IPS-20b (cell line): Measurements from ENCODE around the gene FHOD3.
A peak's percentile ranks its signal among the peaks of the same experiment; 100 is the strongest.

Source experiments
- H3K27ac ChIP-seq: one replicate; pipeline ENCODE4 v1.5.1; 2013; ENCODE audit warnings: low read length
- H3K27me3 ChIP-seq: 2 replicates; pipeline ENCODE4 v1.6.1; 2013; ENCODE audit warnings: mild to moderate bottlenecking, low read length, inconsistent platforms; ENCODE audit not compliant: insufficient read depth
- H3K36me3 ChIP-seq: 2 replicates; pipeline ENCODE4 v1.6.1; 2013; ENCODE audit warnings: low read depth, mild to moderate bottlenecking, inconsistent platforms, low read length, moderate library complexity; ENCODE audit not compliant: insufficient read depth
- H3K4me1 ChIP-seq: 2 replicates; pipeline ENCODE4 v1.6.1; 2013; ENCODE audit warnings: mild to moderate bottlenecking, control low read depth, inconsistent platforms, low read length, moderate library complexity; ENCODE audit not compliant: insufficient read depth
- H3K4me3 ChIP-seq: 2 replicates; pipeline ENCODE4 v1.5.1; 2013; ENCODE audit warnings: mild to moderate bottlenecking, low read length, inconsistent platforms
- H3K9ac ChIP-seq: 2 replicates; pipeline ENCODE4 v1.6.1; 2013; ENCODE audit warnings: low read depth, mild to moderate bottlenecking, inconsistent platforms, low read length, moderate library complexity
- H3K9me3 ChIP-seq: 2 replicates; pipeline ENCODE4 v1.6.1; 2013; ENCODE audit warnings: mild to moderate bottlenecking, low read depth, low read length, inconsistent platforms; ENCODE audit not compliant: insufficient read depth

The FHOD3 gene

GRCh38 chr18:36427369-36427768 lies 129.9 kb downstream of the FHOD3 start:
- no peaks in the 10 kb centered on the region for H3K9me3 ChIP-seq
- H3K4me3 ChIP-seq = no peak overlapping the region
- H3K27me3 ChIP-seq = no peaks in the 10 kb centered on the region
- H3K36me3 ChIP-seq = no peaks in the 10 kb centered on the region
- H3K9ac ChIP-seq = no peak overlapping the region
- H3K27ac ChIP-seq = no peak overlapping the region
- peaks cover 2% of the 10 kb centered on the region; the same call in 1 of the 2 replicates for H3K4me1 ChIP-seq

- H3K27ac ChIP-seq = no peak overlapping the region
- no peaks in the 10 kb centered on the region for H3K4me1 ChIP-seq
- no peak overlapping the region for H3K4me3 ChIP-seq
- H3K36me3 ChIP-seq = no peaks in the 10 kb centered on the region
- no peak overlapping the region for H3K9ac ChIP-seq
- no peaks in the 10 kb centered on the region for H3K9me3 ChIP-seq
- no peaks in the 10 kb centered on the region for H3K27me3 ChIP-seq
Measured at GRCh38 chr18:36427831-36428230, 130.3 kb downstream of the FHOD3 start.

- no peaks in the 10 kb centered on the region for H3K4me1 ChIP-seq
- no peak overlapping the region for H3K4me3 ChIP-seq
- H3K9ac ChIP-seq = no peak overlapping the region
- no peaks in the 10 kb centered on the region for H3K36me3 ChIP-seq
- no peak overlapping the region for H3K27ac ChIP-seq
- H3K27me3 ChIP-seq = no peaks in the 10 kb centered on the region
- no peaks in the 10 kb centered on the region for H3K9me3 ChIP-seq
Measured at GRCh38 chr18:36428431-36429029, 131.0 kb downstream of the FHOD3 start.

- no peaks in the 10 kb centered on the region for H3K9me3 ChIP-seq
- no peaks in the 10 kb centered on the region for H3K4me1 ChIP-seq
- H3K36me3 ChIP-seq = no peaks in the 10 kb centered on the region
- no peak overlapping the region for H3K4me3 ChIP-seq
- no peak overlapping the region for H3K9ac ChIP-seq
- no peaks in the 10 kb centered on the region for H3K27me3 ChIP-seq
- H3K27ac ChIP-seq = no peak overlapping the region
Measured at GRCh38 chr18:36432880-36433555, 135.5 kb downstream of the FHOD3 start.

- no peak overlapping the region for H3K9ac ChIP-seq
- no peaks in the 10 kb centered on the region for H3K9me3 ChIP-seq
- H3K36me3 ChIP-seq = no peaks in the 10 kb centered on the region
Measured at GRCh38 chr18:36436387-36436786, 138.9 kb downstream of the FHOD3 start.

GRCh38 chr18:36440614-36441013 lies 143.1 kb downstream of the FHOD3 start:
- Histone ChIP-seq H3K9me3 (no peaks in the 10 kb centered on the region; the same call in 1 of the 2 replicates), H3K4me3 (no peak overlapping the region), H3K9ac (no peak overlapping the region)

More at GRCh38 chr18:36436387-36436786, 138.9 kb downstream of the FHOD3 start:
- Histone ChIP-seq H3K27ac (no peak overlapping the region), H3K4me1 (no peaks in the 10 kb centered on the region), H3K4me3 (no peak overlapping the region), H3K27me3 (no peaks in the 10 kb centered on the region)

GRCh38 chr18:36441426-36442240 lies 144.1 kb downstream of the FHOD3 start:
- Histone ChIP-seq H3K4me1 (no peaks in the 10 kb centered on the region; the same call in none of the 2 replicates), H3K9me3 (no peaks in the 10 kb centered on the region; the same call in 1 of the 2 replicates), H3K9ac (no peak overlapping the region), H3K4me3 (no peak overlapping the region), H3K27ac (no peak overlapping the region), H3K27me3 (no peaks in the 10 kb centered on the region), H3K36me3 (no peaks in the 10 kb centered on the region)

More at GRCh38 chr18:36440614-36441013, 143.1 kb downstream of the FHOD3 start:
- no peaks in the 10 kb centered on the region; the same call in 1 of the 2 replicates for H3K4me1 ChIP-seq
- no peaks in the 10 kb centered on the region for H3K27me3 ChIP-seq
- H3K27ac ChIP-seq = no peak overlapping the region
- H3K36me3 ChIP-seq = no peaks in the 10 kb centered on the region

- peaks cover 7% of the 10 kb centered on the region for H3K4me1 ChIP-seq
- no peak overlapping the region for H3K4me3 ChIP-seq
- no peaks in the 10 kb centered on the region; the same call in 1 of the 2 replicates for H3K9me3 ChIP-seq
- no peaks in the 10 kb centered on the region for H3K36me3 ChIP-seq
- H3K9ac ChIP-seq = no peak overlapping the region
- H3K27me3 ChIP-seq = no peaks in the 10 kb centered on the region
- no peak overlapping the region for H3K27ac ChIP-seq
Measured at GRCh38 chr18:36442717-36443116, 145.2 kb downstream of the FHOD3 start.

GRCh38 chr18:36446059-36446458 lies 148.5 kb downstream of the FHOD3 start:
- Histone ChIP-seq H3K27ac (no peak overlapping the region), H3K9ac (no peak overlapping the region), H3K27me3 (no peaks in the 10 kb centered on the region), H3K9me3 (no peaks in the 10 kb centered on the region; the same call in 1 of the 2 replicates), H3K36me3 (no peaks in the 10 kb centered on the region), H3K4me3 (no peak overlapping the region), H3K4me1 (peaks cover 37% of the 10 kb centered on the region)

- H3K4me3 ChIP-seq = peak overlapping the region; percentile 36; the same call in 1 of the 2 replicates
- peak overlapping the region; percentile 10; the same call in 1 of the 2 replicates for H3K9ac ChIP-seq
- no peaks in the 10 kb centered on the region for H3K36me3 ChIP-seq
- peaks cover 43% of the 10 kb centered on the region; the same call in 1 of the 2 replicates for H3K4me1 ChIP-seq
- no peaks in the 10 kb centered on the region for H3K27me3 ChIP-seq
- peak overlapping the region; percentile 65 for H3K27ac ChIP-seq
- no peaks in the 10 kb centered on the region for H3K9me3 ChIP-seq
Measured at GRCh38 chr18:36448384-36449290, 151.1 kb downstream of the FHOD3 start.

GRCh38 chr18:36449451-36449850 lies 151.9 kb downstream of the FHOD3 start:
- H3K4me3 ChIP-seq = peak overlapping the region; percentile 36; the same call in 1 of the 2 replicates
- peak overlapping the region; percentile 46 for H3K27ac ChIP-seq
- no peaks in the 10 kb centered on the region for H3K9me3 ChIP-seq
- no peak overlapping the region for H3K9ac ChIP-seq
- peaks cover 43% of the 10 kb centered on the region; the same call in 1 of the 2 replicates for H3K4me1 ChIP-seq
- no peaks in the 10 kb centered on the region for H3K36me3 ChIP-seq
- no peaks in the 10 kb centered on the region for H3K27me3 ChIP-seq
